HepG2 (cell line): Measurements from ENCODE around the gene ZNF132. TPM values are rescaled to one million over a fixed set of nuclear protein-coding genes. Genes with fewer than 3 reads are reported as not detected.

ENCODE experiments used
- CAMTA2 ChIP-seq: sonication (generic); formaldehyde crosslinking; IDR thresholded peaks from 2 replicates; pipeline ENCODE4 v1.4.0; 2020; ENCODE audit warnings: mild to moderate bottlenecking, missing genetic modification reagents, borderline replicate concordance
- HOXA5 ChIP-seq: sonication (generic); formaldehyde crosslinking; IDR thresholded peaks from 2 replicates; pipeline ENCODE4 v1.4.0; 2020; ENCODE audit warnings: missing genetic modification reagents
- MEF2D ChIP-seq: sonication (generic); formaldehyde crosslinking; IDR thresholded peaks from 2 replicates; pipeline ENCODE4 v1.5.1; 2020; ENCODE audit warnings: mild to moderate bottlenecking, missing genetic modification reagents
- NFIB ChIP-seq: sonication (generic); formaldehyde crosslinking; IDR thresholded peaks from 2 replicates; pipeline ENCODE4 v1.9.0; 2021; ENCODE audit warnings: missing genetic modification reagents, mild to moderate bottlenecking, borderline replicate concordance
- NFKBIZ ChIP-seq: IDR thresholded peaks from 2 replicates; pipeline ENCODE4 v1.6.1; 2018; ENCODE audit warnings: missing genetic modification reagents, missing compliant biosample characterization
- NRL ChIP-seq: sonication (generic); formaldehyde crosslinking; IDR thresholded peaks from 2 replicates; pipeline ENCODE4 v1.5.0; 2020; ENCODE audit warnings: missing genetic modification reagents, mild to moderate bottlenecking, moderate library complexity, borderline replicate concordance
- RELA ChIP-seq: sonication (generic); formaldehyde crosslinking; IDR thresholded peaks from 2 replicates; pipeline ENCODE4 v1.4.0; 2020; ENCODE audit warnings: missing genetic modification reagents
- RFX3 ChIP-seq: IDR thresholded peaks from 2 replicates; pipeline ENCODE4 v1.6.1; 2016; ENCODE audit warnings: missing biosample characterization, missing genetic modification reagents
- TBL1XR1 ChIP-seq: fragments of 150-350 bp; IDR thresholded peaks from 2 replicates; pipeline ENCODE4 v1.6.1; 2014; ENCODE audit warnings: borderline replicate concordance, low read length; ENCODE audit not compliant: partially characterized antibody
- YEATS4 ChIP-seq: sonication (generic); formaldehyde crosslinking; IDR thresholded peaks from 2 replicates; pipeline ENCODE4 v1.4.0; 2020; ENCODE audit warnings: missing genetic modification reagents, borderline replicate concordance
- ZFP36L1 ChIP-seq: sonication (generic); formaldehyde crosslinking; IDR thresholded peaks from 2 replicates; pipeline ENCODE4 v1.8.0; 2022; ENCODE audit warnings: mild to moderate bottlenecking, missing genetic modification reagents, moderate library complexity
- ZMYM3 ChIP-seq: sonication (generic); formaldehyde crosslinking; IDR thresholded peaks from 2 replicates; pipeline ENCODE4 v1.5.1; 2020; ENCODE audit warnings: mild to moderate bottlenecking, missing genetic modification reagents
- ZNF430 ChIP-seq: sonication (generic); formaldehyde crosslinking; IDR thresholded peaks from 2 replicates; pipeline ENCODE4 v1.9.0; 2021; ENCODE audit warnings: mild to moderate bottlenecking, missing genetic modification reagents
- ZNF484 ChIP-seq: sonication (generic); formaldehyde crosslinking; IDR thresholded peaks from 2 replicates; pipeline ENCODE4 v1.5.1; 2020; ENCODE audit warnings: mild to moderate bottlenecking, low read depth, missing genetic modification reagents, borderline replicate concordance
- ZNF547 ChIP-seq: sonication (generic); formaldehyde crosslinking; IDR thresholded peaks from 2 replicates; pipeline ENCODE4 v1.5.1; 2020; ENCODE audit warnings: mild to moderate bottlenecking, missing genetic modification reagents
- ZNF660 ChIP-seq: sonication (generic); formaldehyde crosslinking; IDR thresholded peaks from 2 replicates; pipeline ENCODE4 v1.5.1; 2020; ENCODE audit warnings: mild to moderate bottlenecking, low read depth, missing genetic modification reagents, borderline replicate concordance
- polyA plus RNA-seq, 8 experiments: library from polyadenylated mRNA; depleted of rRNA in 3 of 8; stranded (reverse) in 7 of 8; unstranded in 1 of 8; fragments of >200 nt; fragmentation: Illumina TruSeq in 4 of 8; extraction: Trizol in 4 of 8; gene quantifications; 2 replicates each; pipeline versions ENCODE4 v1.2.1 to v1.2.3, GENCODE V29; 2011 to 2016; ENCODE audit warnings: low read depth in 4 of 8, missing spikeins in 1 of 8, mixed read lengths in 1 of 8; ENCODE audit not compliant: insufficient read depth in 1 of 8
- total RNA-seq, 5 experiments: library from RNA; depleted of rRNA; stranded (reverse); fragments of >200 nt; fragmentation: Illumina TruSeq; extraction: Trizol; gene quantifications; 2 replicates each; pipeline ENCODE4 v1.2.3, GENCODE V29; 2016; ENCODE audit warnings: low read depth in 1 of 5
- TF ChIP-seq, protein P1 (sequence below): sonication (generic); formaldehyde crosslinking; IDR thresholded peaks from 2 replicates; pipeline ENCODE4 v1.8.1; 2022; ENCODE audit warnings: mild to moderate bottlenecking, missing genetic modification reagents
- TF ChIP-seq, protein P2 (sequence below): sonication (generic); formaldehyde crosslinking; IDR thresholded peaks from 2 replicates; pipeline ENCODE4 v1.4.0; 2020; ENCODE audit warnings: mild to moderate bottlenecking, missing genetic modification reagents, borderline replicate concordance
- TF ChIP-seq, protein P3 (sequence below): sonication (generic); formaldehyde crosslinking; IDR thresholded peaks from 2 replicates; pipeline ENCODE4 v1.4.0; 2020; ENCODE audit warnings: missing genetic modification reagents
- TF ChIP-seq, protein P4 (sequence below): sonication (generic); formaldehyde crosslinking; IDR thresholded peaks from 2 replicates; pipeline ENCODE4 v1.9.0; 2021; ENCODE audit warnings: missing genetic modification reagents, borderline replicate concordance

ZNF132 gene
- total and polyA plus RNA-seq, 2 of the 13 experiments (the other 11 are each of a cell fraction or from before 2014, with no cell fraction given): not detected

DNA sequence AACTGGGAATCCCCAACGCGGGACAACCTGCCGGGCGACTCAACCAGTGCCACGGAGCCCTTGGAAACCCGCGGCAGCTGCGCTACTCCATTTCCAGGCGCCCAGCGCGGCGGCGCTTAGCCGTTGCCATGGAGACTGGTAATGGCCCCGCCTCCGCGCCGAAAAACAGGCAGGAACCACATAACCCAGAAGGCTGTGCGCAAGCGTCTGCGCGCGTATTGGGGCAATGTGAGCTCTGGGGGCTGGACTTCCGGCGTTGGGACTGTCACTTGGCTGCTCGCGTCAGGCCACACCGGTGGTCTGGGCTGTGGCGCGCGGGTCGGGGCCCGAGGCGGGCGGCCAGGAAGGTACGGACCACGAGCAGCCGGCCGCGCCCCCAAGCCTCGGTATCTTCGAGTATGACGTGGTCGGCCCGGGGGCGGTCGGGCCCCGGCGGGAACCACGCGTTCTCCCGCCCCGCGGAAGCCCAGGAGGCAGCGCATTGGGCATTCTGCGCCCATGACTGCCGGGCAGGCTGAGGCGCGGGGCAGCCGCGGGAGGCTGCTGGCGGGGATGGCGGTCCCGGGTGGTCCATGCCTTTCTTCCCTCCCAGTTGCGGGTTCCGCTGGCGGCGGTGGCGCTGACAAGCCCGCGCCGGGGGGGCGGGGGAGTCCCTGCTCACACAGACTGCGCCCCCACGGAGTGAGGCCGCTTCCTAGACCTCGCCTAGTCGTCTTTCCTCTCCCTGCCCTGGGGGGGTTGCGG is 11.6 kb upstream of the ZNF132 start, which contains the start of gene ZNF324B (continued):
- TF ChIP-seq, protein P1, sequence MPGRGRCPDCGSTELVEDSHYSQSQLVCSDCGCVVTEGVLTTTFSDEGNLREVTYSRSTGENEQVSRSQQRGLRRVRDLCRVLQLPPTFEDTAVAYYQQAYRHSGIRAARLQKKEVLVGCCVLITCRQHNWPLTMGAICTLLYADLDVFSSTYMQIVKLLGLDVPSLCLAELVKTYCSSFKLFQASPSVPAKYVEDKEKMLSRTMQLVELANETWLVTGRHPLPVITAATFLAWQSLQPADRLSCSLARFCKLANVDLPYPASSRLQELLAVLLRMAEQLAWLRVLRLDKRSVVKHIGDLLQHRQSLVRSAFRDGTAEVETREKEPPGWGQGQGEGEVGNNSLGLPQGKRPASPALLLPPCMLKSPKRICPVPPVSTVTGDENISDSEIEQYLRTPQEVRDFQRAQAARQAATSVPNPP: no peak
- 0 out of 2 replicates have a peak, but pooled peaks have one; percentile 27 for TF ChIP-seq ZNF430 (CRISPR knock-in tag)
- TF ChIP-seq RFX3 (CRISPR knock-in tag): peak; percentile 95
- peak; percentile 59; the same call in 1 of the 2 replicates for TF ChIP-seq YEATS4 (CRISPR knock-in tag)
- peak; percentile 23 for TF ChIP-seq TBL1XR1
- TF ChIP-seq ZNF660: no peak
- TF ChIP-seq, protein P2, sequence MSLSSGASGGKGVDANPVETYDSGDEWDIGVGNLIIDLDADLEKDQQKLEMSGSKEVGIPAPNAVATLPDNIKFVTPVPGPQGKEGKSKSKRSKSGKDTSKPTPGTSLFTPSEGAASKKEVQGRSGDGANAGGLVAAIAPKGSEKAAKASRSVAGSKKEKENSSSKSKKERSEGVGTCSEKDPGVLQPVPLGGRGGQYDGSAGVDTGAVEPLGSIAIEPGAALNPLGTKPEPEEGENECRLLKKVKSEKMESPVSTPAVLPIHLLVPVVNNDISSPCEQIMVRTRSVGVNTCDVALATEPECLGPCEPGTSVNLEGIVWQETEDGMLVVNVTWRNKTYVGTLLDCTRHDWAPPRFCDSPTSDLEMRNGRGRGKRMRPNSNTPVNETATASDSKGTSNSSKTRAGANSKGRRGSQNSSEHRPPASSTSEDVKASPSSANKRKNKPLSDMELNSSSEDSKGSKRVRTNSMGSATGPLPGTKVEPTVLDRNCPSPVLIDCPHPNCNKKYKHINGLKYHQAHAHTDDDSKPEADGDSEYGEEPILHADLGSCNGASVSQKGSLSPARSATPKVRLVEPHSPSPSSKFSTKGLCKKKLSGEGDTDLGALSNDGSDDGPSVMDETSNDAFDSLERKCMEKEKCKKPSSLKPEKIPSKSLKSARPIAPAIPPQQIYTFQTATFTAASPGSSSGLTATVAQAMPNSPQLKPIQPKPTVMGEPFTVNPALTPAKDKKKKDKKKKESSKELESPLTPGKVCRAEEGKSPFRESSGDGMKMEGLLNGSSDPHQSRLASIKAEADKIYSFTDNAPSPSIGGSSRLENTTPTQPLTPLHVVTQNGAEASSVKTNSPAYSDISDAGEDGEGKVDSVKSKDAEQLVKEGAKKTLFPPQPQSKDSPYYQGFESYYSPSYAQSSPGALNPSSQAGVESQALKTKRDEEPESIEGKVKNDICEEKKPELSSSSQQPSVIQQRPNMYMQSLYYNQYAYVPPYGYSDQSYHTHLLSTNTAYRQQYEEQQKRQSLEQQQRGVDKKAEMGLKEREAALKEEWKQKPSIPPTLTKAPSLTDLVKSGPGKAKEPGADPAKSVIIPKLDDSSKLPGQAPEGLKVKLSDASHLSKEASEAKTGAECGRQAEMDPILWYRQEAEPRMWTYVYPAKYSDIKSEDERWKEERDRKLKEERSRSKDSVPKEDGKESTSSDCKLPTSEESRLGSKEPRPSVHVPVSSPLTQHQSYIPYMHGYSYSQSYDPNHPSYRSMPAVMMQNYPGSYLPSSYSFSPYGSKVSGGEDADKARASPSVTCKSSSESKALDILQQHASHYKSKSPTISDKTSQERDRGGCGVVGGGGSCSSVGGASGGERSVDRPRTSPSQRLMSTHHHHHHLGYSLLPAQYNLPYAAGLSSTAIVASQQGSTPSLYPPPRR (CRISPR knock-in tag): no peak
- TF ChIP-seq ZMYM3 (CRISPR knock-in tag): no peak
- peak; percentile 26; the same call in 1 of the 2 replicates for TF ChIP-seq NFKBIZ (CRISPR knock-in tag)
- no peak for TF ChIP-seq RELA
- TF ChIP-seq MEF2D: 0 out of 2 replicates have a peak, but pooled peaks have one; percentile 27
- TF ChIP-seq, protein P3, sequence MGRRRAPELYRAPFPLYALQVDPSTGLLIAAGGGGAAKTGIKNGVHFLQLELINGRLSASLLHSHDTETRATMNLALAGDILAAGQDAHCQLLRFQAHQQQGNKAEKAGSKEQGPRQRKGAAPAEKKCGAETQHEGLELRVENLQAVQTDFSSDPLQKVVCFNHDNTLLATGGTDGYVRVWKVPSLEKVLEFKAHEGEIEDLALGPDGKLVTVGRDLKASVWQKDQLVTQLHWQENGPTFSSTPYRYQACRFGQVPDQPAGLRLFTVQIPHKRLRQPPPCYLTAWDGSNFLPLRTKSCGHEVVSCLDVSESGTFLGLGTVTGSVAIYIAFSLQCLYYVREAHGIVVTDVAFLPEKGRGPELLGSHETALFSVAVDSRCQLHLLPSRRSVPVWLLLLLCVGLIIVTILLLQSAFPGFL (CRISPR knock-in tag): no peak
- TF ChIP-seq CAMTA2 (CRISPR knock-in tag): no peak
- TF ChIP-seq ZFP36L1 (CRISPR knock-in tag): no peak
- TF ChIP-seq, protein P4, sequence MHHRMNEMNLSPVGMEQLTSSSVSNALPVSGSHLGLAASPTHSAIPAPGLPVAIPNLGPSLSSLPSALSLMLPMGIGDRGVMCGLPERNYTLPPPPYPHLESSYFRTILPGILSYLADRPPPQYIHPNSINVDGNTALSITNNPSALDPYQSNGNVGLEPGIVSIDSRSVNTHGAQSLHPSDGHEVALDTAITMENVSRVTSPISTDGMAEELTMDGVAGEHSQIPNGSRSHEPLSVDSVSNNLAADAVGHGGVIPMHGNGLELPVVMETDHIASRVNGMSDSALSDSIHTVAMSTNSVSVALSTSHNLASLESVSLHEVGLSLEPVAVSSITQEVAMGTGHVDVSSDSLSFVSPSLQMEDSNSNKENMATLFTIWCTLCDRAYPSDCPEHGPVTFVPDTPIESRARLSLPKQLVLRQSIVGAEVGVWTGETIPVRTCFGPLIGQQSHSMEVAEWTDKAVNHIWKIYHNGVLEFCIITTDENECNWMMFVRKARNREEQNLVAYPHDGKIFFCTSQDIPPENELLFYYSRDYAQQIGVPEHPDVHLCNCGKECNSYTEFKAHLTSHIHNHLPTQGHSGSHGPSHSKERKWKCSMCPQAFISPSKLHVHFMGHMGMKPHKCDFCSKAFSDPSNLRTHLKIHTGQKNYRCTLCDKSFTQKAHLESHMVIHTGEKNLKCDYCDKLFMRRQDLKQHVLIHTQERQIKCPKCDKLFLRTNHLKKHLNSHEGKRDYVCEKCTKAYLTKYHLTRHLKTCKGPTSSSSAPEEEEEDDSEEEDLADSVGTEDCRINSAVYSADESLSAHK (CRISPR knock-in tag): no peak
- peak; percentile 35; the same call in 1 of the 2 replicates for TF ChIP-seq ZNF547 (CRISPR knock-in tag)
- TF ChIP-seq HOXA5 (CRISPR knock-in tag): no peak
- no peak for TF ChIP-seq NRL (CRISPR knock-in tag)
- no peak for TF ChIP-seq NFIB (CRISPR knock-in tag)
- no peak for TF ChIP-seq ZNF484
